ENCODE results near the gene ZNF526.

DNA sequence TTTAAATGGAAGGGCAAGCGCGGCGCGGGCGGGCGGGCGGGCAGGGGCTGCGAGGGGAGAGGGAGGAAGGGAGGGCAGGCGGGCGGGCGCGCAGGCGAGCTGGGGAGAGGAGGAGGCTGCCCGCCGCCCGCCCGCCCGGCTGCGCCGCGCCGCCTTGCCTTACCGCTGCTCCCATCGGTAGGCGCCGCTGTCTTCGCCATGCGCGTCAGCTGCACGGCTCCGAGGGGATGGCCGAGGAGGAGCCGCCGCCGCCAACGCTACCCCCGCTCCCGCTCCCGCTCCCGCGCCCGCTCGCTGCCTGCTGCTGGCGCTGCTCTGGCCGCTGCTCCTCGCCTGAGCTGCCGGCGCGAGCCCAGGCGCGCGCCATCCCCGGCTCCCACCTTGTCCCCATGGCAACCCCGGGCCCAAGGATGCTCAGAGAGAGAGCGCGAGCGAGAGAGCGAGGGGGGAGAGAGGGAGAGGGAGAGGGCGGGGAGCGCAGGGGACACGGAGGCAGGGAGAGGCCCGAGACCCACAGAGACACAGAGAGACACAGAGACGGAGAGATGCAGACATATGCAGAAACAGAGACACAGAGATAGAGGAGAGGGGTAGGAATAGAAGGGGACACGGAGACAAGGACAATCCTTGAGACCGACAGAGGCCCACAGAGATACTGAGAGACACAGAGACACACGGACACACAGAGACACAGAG, 43.0 kb upstream of the ZNF526 start:
- TF ChIP-seq, protein P1, sequence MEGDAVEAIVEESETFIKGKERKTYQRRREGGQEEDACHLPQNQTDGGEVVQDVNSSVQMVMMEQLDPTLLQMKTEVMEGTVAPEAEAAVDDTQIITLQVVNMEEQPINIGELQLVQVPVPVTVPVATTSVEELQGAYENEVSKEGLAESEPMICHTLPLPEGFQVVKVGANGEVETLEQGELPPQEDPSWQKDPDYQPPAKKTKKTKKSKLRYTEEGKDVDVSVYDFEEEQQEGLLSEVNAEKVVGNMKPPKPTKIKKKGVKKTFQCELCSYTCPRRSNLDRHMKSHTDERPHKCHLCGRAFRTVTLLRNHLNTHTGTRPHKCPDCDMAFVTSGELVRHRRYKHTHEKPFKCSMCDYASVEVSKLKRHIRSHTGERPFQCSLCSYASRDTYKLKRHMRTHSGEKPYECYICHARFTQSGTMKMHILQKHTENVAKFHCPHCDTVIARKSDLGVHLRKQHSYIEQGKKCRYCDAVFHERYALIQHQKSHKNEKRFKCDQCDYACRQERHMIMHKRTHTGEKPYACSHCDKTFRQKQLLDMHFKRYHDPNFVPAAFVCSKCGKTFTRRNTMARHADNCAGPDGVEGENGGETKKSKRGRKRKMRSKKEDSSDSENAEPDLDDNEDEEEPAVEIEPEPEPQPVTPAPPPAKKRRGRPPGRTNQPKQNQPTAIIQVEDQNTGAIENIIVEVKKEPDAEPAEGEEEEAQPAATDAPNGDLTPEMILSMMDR (conservative IDR thresholded peaks at IDR 0.05) = peak; percentile 40
- no peak for TF ChIP-seq ZFX (IDR thresholded peaks at IDR 0.05)
